Endometrium (tissue), 2 donors: ENCODE data around the gene PRR12.

ENCODE experiments used
- FAIRE-seq: peaks from 2 replicates; lab custom pipeline; 2012; peaks lifted over from hg19 to GRCh38; lab: Jason Lieb, UNC
- donor health status: control.
- donor health status: control.

The PRR12 gene

DNA sequence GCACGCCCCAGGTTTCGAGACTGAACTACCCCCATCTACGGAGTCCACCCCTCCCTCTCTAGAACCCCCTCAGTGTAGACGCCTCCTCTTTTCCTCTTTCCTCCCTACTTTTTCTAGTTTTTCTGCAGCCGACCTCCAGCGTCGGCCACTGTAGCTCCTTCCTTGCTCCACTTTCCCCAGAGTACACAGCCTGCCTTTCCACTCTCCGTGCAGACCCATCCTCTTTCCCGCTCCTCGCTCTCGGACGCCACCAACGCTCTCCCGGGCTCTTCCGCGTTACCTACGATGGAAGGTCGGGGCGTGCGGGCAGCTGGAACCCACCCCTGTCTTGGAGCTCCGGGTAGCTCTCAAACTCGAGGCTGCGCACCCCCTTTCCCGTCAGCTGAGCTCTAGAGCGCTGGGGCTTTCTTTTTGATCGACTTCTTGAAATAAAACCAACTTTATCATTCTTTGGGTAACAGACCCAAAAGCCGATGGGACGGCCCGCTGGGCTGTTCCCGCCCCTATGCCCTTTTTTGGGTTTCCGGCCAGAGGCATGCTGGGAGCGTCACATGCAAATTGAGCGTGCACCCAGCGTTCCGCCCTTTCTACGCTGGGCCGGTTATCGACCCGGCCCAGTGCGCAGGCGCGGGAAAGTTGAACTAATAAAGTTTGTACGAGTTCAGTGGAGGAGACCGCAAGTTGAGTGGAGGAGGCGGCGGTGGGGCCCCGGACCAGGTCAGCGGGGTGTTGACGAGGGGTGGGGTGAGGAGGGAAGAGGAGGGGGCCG is 74.6 kb downstream of the PRR12 start, which contains the start of the genes BCL2L12 and IRF3:
Gene BCL2L12 (plus strand): TSS at position 583 of the 769 bp plus-strand sequence. CDS start 760 bp downstream, outside the sequence.
Gene IRF3 (minus strand): TSS at position 507 of the 769 bp plus-strand sequence. CDS start 1,019 bp downstream, outside the sequence.
- peak; percentile 94 for FAIRE-seq

GRCh38 chr19:49666120-49666444 is 75.1 kb downstream of the PRR12 start:
- FAIRE-seq: no peak

DNA sequence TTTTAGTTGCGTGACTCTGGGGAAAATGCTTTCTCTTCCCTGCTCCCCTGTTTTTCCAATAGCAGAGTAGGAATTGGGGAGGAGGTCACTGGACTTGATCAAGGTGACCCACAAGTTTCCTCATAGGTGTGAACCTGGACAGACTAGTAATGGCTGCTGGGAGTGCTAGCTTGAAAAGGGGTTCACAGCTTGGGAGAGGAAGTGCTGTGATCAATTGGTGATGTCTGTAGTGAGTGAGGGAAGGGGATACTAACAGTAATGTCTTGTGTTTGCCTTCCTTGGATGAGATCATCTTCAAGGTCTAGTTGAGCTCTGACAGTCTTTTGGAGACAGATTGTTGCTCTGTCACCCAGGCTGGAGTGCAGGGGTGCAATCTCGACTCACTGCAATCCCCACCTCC is 76.5 kb downstream of the PRR12 start:
- FAIRE-seq: no peak

DNA sequence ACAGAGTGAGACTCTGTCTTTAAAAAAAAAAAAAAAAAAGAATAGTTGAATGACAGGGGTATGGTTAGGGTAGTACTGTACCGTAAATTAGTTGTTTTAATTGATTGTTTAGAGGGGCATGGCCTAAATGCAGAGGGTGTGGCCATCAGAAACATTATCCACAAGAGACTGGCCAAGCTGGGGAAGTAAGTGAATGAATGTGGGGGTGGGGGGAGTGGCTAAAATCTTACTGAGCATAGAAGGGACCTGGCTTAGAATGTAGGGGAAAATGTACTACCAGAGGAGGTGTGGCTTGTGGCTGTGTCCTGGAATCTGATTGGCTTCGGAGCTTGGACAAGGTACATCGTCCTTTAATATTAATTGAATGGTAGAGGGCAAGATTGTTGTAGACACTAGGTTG is 78.5 kb downstream of the PRR12 start:
- FAIRE-seq: no peak

GRCh38 chr19:49672131-49672919 is 81.3 kb downstream of the PRR12 start:
- FAIRE-seq: no peak
